ENCODE results near the gene SPO11.

The SPO11 gene

DNA sequence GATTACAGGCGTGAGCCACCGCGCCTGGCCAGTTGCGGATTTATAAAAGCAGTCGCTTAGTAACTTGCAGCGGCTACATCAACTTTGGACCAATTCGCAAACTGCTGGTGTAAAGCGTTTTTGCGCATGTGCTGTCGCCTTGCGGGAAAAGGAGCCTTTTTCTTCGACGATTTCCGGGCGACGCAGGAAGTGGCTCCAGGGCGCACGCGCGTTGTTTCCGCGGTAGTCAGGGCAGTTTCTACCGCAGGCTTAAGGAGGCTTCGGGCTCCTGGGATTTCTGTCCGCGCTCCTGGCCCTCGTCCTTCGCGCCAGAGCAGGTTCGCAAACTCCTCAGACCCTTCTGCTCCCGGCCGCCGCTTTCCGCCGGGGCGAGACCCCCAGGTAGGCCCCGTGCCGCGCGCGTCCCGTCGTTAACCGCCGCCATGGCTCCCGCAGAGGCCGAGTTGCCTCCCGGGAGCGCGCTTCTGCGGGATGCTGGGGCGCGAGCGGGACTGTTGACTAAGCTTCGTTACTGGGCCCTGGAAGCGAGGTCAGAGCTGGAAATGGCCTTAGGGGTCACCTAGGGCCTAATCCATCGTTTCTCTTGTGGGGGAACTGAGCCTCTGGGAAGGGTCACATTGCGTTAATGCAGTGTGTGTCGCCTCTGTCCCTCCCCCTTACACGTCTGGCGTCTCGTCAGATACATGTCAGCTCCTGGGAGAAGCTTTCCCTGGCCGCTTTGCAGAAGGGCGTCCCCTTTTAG is 21.6 kb downstream of the SPO11 start, which contains the start of gene RAE1:
Gene RAE1, plus strand, starts transcription at position 214 of the 742 bp plus-strand sequence. CDS start 2,784 bp downstream, outside the sequence.
- peak within 1 kb of the TSS; percentile 77 for H3K27ac ChIP-seq (replicated peaks; ENCODE audit: low read length)
- WGBS, 2 donors (ENCODE audit: extremely low coverage in 2 of 2, insufficient read length in 2 of 2, insufficient replicate concordance in 1 of 2), result no CpG with 5 or more reads among the region's 64 CpGs
- peak within 1 kb of the TSS; percentile 28 for H2AK5ac ChIP-seq (ENCODE audit: low read depth, low read length)
- peak within 1 kb of the TSS; percentile 87 for H2AFZ ChIP-seq (ENCODE audit: low read length)
- peak within 1 kb of the TSS; percentile 72 for H3K4me2 ChIP-seq (ENCODE audit: insufficient read depth, low read length, poor library complexity, severe bottlenecking)
- H3K4me3 ChIP-seq (ENCODE audit: low read length in 2 of 2), result peak within 1 kb of the TSS; percentile 85 to 96
- H3K79me1 ChIP-seq (ENCODE audit: low read depth, low read length), result peaks cover 4% of the 10 kb centered on the region
- H3K4ac ChIP-seq (ENCODE audit: low read length), result peak within 1 kb of the TSS; percentile 24
- no peak within 1 kb of the TSS for H2BK12ac ChIP-seq (ENCODE audit: low read length)
- H3K14ac ChIP-seq (ENCODE audit: low read length), result peak within 1 kb of the TSS; percentile 1
- peak within 1 kb of the TSS; percentile 98 for H3K18ac ChIP-seq (ENCODE audit: low read length)
- peaks cover 4 to 5% of the 10 kb centered on the region in 2 donors for H3K4me1 ChIP-seq (ENCODE audit: control insufficient read depth in 2 of 2, insufficient read depth in 1 of 2, low read depth in 1 of 2, low read length in 2 of 2)
- DNase-seq (ENCODE audit: low spot score), result peak; percentile 83
- no peak within 1 kb of the TSS for H2BK120ac ChIP-seq (ENCODE audit: low read depth, low read length)
- H3K36me3 ChIP-seq (replicated peaks in 1 of 2; ENCODE audit: control insufficient read depth in 2 of 2, insufficient read depth in 2 of 2, low read length in 2 of 2), result peaks cover 0 to 17% of the 10 kb centered on the region in 2 donors
- H4K91ac ChIP-seq (ENCODE audit: low read depth, low read length, poor library complexity), result peak within 1 kb of the TSS; percentile 38
- H3K9me3 ChIP-seq (replicated peaks in 1 of 2; ENCODE audit: control insufficient read depth in 2 of 2, insufficient read depth in 1 of 2, low read depth in 1 of 2, low read length in 2 of 2), result no peaks in the 10 kb centered on the region
- H2BK5ac ChIP-seq (ENCODE audit: low read length), result no peak within 1 kb of the TSS
- H4K8ac ChIP-seq (ENCODE audit: low read depth, low read length), result peak within 1 kb of the TSS; percentile 70
- peak within 1 kb of the TSS; percentile 89 for H3K23ac ChIP-seq (ENCODE audit: low read depth, low read length, poor library complexity)
- peak within 1 kb of the TSS; percentile 95 for H3K9ac ChIP-seq (ENCODE audit: low read depth, low read length, poor library complexity)
- H2BK15ac ChIP-seq (ENCODE audit: low read length), result no peak within 1 kb of the TSS
- no peaks in the 10 kb centered on the region for H3K27me3 ChIP-seq (ENCODE audit: control insufficient read depth in 3 of 3, insufficient read depth in 3 of 3, low read depth in 1 of 3, low read length in 3 of 3)

DNA sequence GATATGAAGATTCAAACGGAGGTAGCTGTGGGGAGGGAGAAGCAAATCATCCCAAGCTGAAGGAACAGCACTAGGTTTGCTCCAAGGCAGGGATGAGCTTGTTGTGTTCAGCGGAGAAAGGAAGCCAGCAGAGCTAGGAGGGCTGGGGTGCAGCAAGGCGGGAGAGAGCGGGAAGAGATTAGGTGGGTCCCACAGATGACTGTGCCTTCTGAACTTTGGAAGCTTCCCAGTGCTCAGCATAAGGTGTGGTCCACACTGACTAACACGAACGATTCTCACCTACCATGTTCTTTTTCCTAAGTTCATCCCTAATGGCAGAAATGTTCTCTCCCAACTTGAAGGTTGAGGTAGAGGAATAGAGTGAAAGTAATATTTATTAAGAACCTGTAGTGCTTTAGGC is 22.7 kb downstream of the SPO11 start:
- DNase-seq (ENCODE audit: low spot score), result no peak
- Histone ChIP-seq H3K4me3 (ENCODE audit: low read length in 2 of 2) (peak overlapping the region in 1 of 2 donors; percentile 85), H3K79me1 (ENCODE audit: low read depth, low read length) (peaks cover 4% of the 10 kb centered on the region), H4K91ac (ENCODE audit: low read depth, low read length, poor library complexity) (no peak overlapping the region), H3K36me3 (replicated peaks in 1 of 2; ENCODE audit: control insufficient read depth in 2 of 2, insufficient read depth in 2 of 2, low read length in 2 of 2) (peaks cover 0 to 24% of the 10 kb centered on the region in 2 donors), H3K27ac (replicated peaks; ENCODE audit: low read length) (no peak overlapping the region), H3K23ac (ENCODE audit: low read depth, low read length, poor library complexity) (no peak overlapping the region), H3K18ac (ENCODE audit: low read length) (no peak overlapping the region), H4K8ac (ENCODE audit: low read depth, low read length) (no peak overlapping the region), H2BK5ac (ENCODE audit: low read length) (no peak overlapping the region), H3K9me3 (replicated peaks in 1 of 2; ENCODE audit: control insufficient read depth in 2 of 2, insufficient read depth in 1 of 2, low read depth in 1 of 2, low read length in 2 of 2) (no peaks in the 10 kb centered on the region), H3K4ac (ENCODE audit: low read length) (no peak overlapping the region), H2AK5ac (ENCODE audit: low read depth, low read length) (no peak overlapping the region), H2BK15ac (ENCODE audit: low read length) (no peak overlapping the region), H3K14ac (ENCODE audit: low read length) (no peak overlapping the region), H3K9ac (ENCODE audit: low read depth, low read length, poor library complexity) (no peak overlapping the region), H2AFZ (ENCODE audit: low read length) (no peak overlapping the region), H2BK120ac (ENCODE audit: low read depth, low read length) (no peak overlapping the region), H3K4me2 (ENCODE audit: insufficient read depth, low read length, poor library complexity, severe bottlenecking) (no peak overlapping the region), H2BK12ac (ENCODE audit: low read length) (no peak overlapping the region), H3K27me3 (ENCODE audit: control insufficient read depth in 3 of 3, insufficient read depth in 3 of 3, low read depth in 1 of 3, low read length in 3 of 3) (no peaks in the 10 kb centered on the region), H3K4me1 (ENCODE audit: control insufficient read depth in 2 of 2, insufficient read depth in 1 of 2, low read depth in 1 of 2, low read length in 2 of 2) (peaks cover 4 to 5% of the 10 kb centered on the region in 2 donors)
- WGBS, 2 donors (ENCODE audit: extremely low coverage in 2 of 2, insufficient read length in 2 of 2, insufficient replicate concordance in 1 of 2), result no CpG with 5 or more reads among the region's 6 CpGs

DNA sequence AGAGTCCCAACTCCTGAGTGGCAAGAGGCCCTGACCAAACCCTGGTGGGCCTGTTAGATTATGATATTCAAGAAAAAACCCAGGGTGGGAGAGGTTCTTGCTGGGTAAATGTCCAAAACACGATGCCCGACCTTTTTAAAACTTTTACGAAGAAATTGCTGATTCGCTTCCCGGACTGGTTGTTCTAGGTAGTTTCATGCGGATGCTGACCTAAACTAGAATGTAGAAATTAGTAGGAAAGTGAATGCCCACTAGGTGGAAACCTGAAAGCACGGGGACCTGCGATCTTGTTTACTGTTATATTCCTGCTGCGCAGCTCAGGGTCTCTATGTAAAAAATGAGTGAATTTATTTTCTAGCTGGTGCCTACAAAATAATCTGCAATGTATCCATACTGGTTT is 23.7 kb downstream of the SPO11 start:
- H3K27me3 ChIP-seq (ENCODE audit: control insufficient read depth in 3 of 3, insufficient read depth in 3 of 3, low read depth in 1 of 3, low read length in 3 of 3), result no peaks in the 10 kb centered on the region
- no peak overlapping the region for H2BK15ac ChIP-seq (ENCODE audit: low read length)
- H3K23ac ChIP-seq (ENCODE audit: low read depth, low read length, poor library complexity), result no peak overlapping the region
- peaks cover 4 to 5% of the 10 kb centered on the region in 2 donors for H3K4me1 ChIP-seq (ENCODE audit: control insufficient read depth in 2 of 2, insufficient read depth in 1 of 2, low read depth in 1 of 2, low read length in 2 of 2)
- no peak overlapping the region for H3K4me3 ChIP-seq (ENCODE audit: low read length in 2 of 2)
- H2BK120ac ChIP-seq (ENCODE audit: low read depth, low read length), result no peak overlapping the region
- no peak overlapping the region for H2AFZ ChIP-seq (ENCODE audit: low read length)
- WGBS, 2 donors (ENCODE audit: extremely low coverage in 2 of 2, insufficient read length in 2 of 2, insufficient replicate concordance in 1 of 2), result no CpG with 5 or more reads among the region's 9 CpGs
- no peaks in the 10 kb centered on the region for H3K9me3 ChIP-seq (replicated peaks in 1 of 2; ENCODE audit: control insufficient read depth in 2 of 2, insufficient read depth in 1 of 2, low read depth in 1 of 2, low read length in 2 of 2)
- H3K4me2 ChIP-seq (ENCODE audit: insufficient read depth, low read length, poor library complexity, severe bottlenecking), result no peak overlapping the region
- no peak for DNase-seq (ENCODE audit: low spot score)
- H2AK5ac ChIP-seq (ENCODE audit: low read depth, low read length), result no peak overlapping the region
- no peak overlapping the region for H3K14ac ChIP-seq (ENCODE audit: low read length)
- H2BK12ac ChIP-seq (ENCODE audit: low read length), result no peak overlapping the region
- no peak overlapping the region for H3K4ac ChIP-seq (ENCODE audit: low read length)
- H3K36me3 ChIP-seq (replicated peaks in 1 of 2; ENCODE audit: control insufficient read depth in 2 of 2, insufficient read depth in 2 of 2, low read length in 2 of 2), result peaks cover 0 to 24% of the 10 kb centered on the region in 2 donors
- no peak overlapping the region for H4K8ac ChIP-seq (ENCODE audit: low read depth, low read length)
- no peak overlapping the region for H2BK5ac ChIP-seq (ENCODE audit: low read length)
- peaks cover 4% of the 10 kb centered on the region for H3K79me1 ChIP-seq (ENCODE audit: low read depth, low read length)
- no peak overlapping the region for H3K27ac ChIP-seq (replicated peaks; ENCODE audit: low read length)
- no peak overlapping the region for H4K91ac ChIP-seq (ENCODE audit: low read depth, low read length, poor library complexity)
- H3K9ac ChIP-seq (ENCODE audit: low read depth, low read length, poor library complexity), result no peak overlapping the region
- H3K18ac ChIP-seq (ENCODE audit: low read length), result no peak overlapping the region

DNA sequence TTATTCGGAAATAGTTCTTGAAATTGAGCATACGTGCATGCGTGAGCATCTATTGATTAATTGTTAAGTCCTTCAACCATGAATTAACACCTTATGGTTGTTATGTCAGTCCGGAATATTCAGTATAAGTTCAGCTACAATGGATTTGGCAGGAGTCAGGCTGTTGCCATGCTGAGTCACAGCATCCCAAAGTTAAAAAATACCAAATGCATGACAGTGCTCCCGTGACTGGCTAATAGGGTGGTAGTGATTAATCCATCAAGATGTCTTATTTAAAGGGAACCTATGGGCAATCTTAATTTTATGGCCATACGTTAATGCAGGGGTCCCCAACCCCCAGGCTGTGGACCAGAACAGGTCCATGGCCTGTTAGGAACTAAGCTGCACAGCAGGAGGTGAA is 31.9 kb downstream of the SPO11 start:
- Histone ChIP-seq H3K9ac (ENCODE audit: low read depth, low read length, poor library complexity) (no peak overlapping the region), H3K14ac (ENCODE audit: low read length) (no peak overlapping the region), H2AFZ (ENCODE audit: low read length) (no peak overlapping the region), H3K4ac (ENCODE audit: low read length) (no peak overlapping the region), H2AK5ac (ENCODE audit: low read depth, low read length) (no peak overlapping the region), H2BK5ac (ENCODE audit: low read length) (no peak overlapping the region), H2BK15ac (ENCODE audit: low read length) (no peak overlapping the region), H3K4me3 (ENCODE audit: low read length in 2 of 2) (no peak overlapping the region), H3K23ac (ENCODE audit: low read depth, low read length, poor library complexity) (no peak overlapping the region), H3K4me2 (ENCODE audit: insufficient read depth, low read length, poor library complexity, severe bottlenecking) (no peak overlapping the region), H2BK12ac (ENCODE audit: low read length) (no peak overlapping the region), H4K8ac (ENCODE audit: low read depth, low read length) (no peak overlapping the region), H3K4me1 (ENCODE audit: control insufficient read depth in 2 of 2, insufficient read depth in 1 of 2, low read depth in 1 of 2, low read length in 2 of 2) (no peaks in the 10 kb centered on the region), H3K27me3 (ENCODE audit: control insufficient read depth in 3 of 3, insufficient read depth in 3 of 3, low read depth in 1 of 3, low read length in 3 of 3) (no peaks in the 10 kb centered on the region), H3K79me1 (ENCODE audit: low read depth, low read length) (peaks cover 3% of the 10 kb centered on the region), H3K18ac (ENCODE audit: low read length) (no peak overlapping the region), H4K91ac (ENCODE audit: low read depth, low read length, poor library complexity) (no peak overlapping the region), H2BK120ac (ENCODE audit: low read depth, low read length) (no peak overlapping the region), H3K27ac (replicated peaks; ENCODE audit: low read length) (no peak overlapping the region), H3K9me3 (replicated peaks in 1 of 2; ENCODE audit: control insufficient read depth in 2 of 2, insufficient read depth in 1 of 2, low read depth in 1 of 2, low read length in 2 of 2) (peaks cover 2 to 8% of the 10 kb centered on the region in 2 donors), H3K36me3 (replicated peaks in 1 of 2; ENCODE audit: control insufficient read depth in 2 of 2, insufficient read depth in 2 of 2, low read length in 2 of 2) (peaks cover 17 to 32% of the 10 kb centered on the region in 2 donors)
- 100% methylated on average over 1 of the region's 6 CpGs for WGBS, 2 donors (ENCODE audit: extremely low coverage in 2 of 2, insufficient read length in 2 of 2, insufficient replicate concordance in 1 of 2)
- DNase-seq (ENCODE audit: low spot score), result no peak
